Measurements from ENCODE around the gene ITPKB.

DNA sequence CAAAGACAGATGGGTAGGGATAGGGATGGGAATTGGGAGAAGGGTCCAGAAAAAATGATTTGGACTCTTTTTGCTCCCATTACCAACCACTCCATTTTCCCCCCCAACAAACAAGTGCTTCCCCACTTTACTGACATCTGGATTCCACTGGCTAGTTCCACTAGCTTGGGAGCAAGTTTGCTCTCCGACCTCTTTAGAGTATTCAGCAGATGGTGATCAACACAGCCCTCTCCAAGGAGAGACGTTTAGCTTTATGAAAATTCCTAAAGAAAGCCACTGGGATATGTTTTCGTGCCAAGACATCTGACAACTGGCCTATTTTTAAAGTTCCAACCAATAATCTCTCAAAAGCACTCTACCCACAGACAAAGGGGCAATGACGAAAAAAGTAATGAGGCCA, 50.3 kb downstream of the ITPKB start:
- TF ChIP-seq, protein P1, sequence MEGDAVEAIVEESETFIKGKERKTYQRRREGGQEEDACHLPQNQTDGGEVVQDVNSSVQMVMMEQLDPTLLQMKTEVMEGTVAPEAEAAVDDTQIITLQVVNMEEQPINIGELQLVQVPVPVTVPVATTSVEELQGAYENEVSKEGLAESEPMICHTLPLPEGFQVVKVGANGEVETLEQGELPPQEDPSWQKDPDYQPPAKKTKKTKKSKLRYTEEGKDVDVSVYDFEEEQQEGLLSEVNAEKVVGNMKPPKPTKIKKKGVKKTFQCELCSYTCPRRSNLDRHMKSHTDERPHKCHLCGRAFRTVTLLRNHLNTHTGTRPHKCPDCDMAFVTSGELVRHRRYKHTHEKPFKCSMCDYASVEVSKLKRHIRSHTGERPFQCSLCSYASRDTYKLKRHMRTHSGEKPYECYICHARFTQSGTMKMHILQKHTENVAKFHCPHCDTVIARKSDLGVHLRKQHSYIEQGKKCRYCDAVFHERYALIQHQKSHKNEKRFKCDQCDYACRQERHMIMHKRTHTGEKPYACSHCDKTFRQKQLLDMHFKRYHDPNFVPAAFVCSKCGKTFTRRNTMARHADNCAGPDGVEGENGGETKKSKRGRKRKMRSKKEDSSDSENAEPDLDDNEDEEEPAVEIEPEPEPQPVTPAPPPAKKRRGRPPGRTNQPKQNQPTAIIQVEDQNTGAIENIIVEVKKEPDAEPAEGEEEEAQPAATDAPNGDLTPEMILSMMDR (IDR thresholded peaks at IDR 0.05), result no peak
- no peak for TF ChIP-seq POLR2A (IDR thresholded peaks at IDR 0.05)
